NK-92 treated with Interleukin-12 subunit alpha and Interleukin-12 subunit beta, amount 100 ng/mL, for 24 hours (cell line): ENCODE measurements around the gene SFTPD.
"Not testable (repeated sequence)": the region's sequence is repeated elsewhere in the genome, so short reads cannot be mapped to it uniquely, and the experiment has no call there.

Experiments
- DNase-seq: peaks from one replicate; lab custom pipeline; 2025; lab: John Stamatoyannopoulos, UW

SFTPD gene

GRCh38 chr10:79925614-79926013 lies 23.3 kb downstream of the SFTPD start:
- no peak for DNase-seq

GRCh38 chr10:79923669-79924068 lies 25.2 kb downstream of the SFTPD start:
- no peak for DNase-seq

- no peak for DNase-seq
Measured at GRCh38 chr10:79923145-79923544, 25.8 kb downstream of the SFTPD start.

- not testable (repeated sequence) for DNase-seq
Measured at GRCh38 chr10:79922011-79922412, 26.9 kb downstream of the SFTPD start.

- not testable (repeated sequence) for DNase-seq
Measured at GRCh38 chr10:79915838-79916237, 33.1 kb downstream of the SFTPD start.

DNA sequence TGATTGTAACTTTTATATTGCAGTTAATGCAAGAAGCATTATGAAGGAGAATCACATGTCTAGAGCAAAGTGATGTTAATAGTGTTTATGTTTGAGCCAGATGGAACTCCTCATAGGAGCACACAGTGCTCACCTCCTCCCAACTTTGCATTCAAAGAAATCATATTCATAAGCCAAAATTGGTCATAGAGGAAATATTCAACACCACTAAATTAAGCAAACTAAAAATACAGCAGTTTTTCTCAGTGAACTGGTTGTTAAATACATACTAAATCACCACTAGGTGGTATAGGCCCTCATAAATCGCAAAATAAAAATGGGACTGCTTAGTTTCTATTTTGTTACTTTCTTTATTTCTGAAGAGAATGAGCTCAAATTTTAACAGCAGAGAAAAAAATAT lies 34.4 kb downstream of the SFTPD start:
- DNase-seq: not testable (repeated sequence)

GRCh38 chr10:79910836-79911235 lies 38.1 kb downstream of the SFTPD start:
- no peak for DNase-seq

DNA sequence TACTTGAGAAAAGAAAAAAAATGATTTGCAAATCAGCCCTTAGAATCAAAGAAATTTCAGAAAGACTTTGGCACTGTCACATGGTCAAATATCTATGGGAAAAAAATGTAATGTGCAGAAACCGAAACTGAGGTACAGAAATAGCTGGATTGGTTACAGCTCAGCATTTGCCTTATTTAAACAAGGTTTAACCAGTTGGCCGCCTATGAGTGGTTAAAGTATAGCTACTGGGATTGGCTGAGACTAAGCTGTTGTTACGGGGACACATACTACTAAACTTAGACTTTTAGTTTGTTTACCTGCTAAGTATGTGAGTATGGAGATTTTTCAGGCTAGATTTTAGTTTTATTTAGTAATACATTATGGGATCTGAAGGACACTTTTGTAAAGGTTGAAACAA lies 38.6 kb downstream of the SFTPD start:
- no peak for DNase-seq

DNA sequence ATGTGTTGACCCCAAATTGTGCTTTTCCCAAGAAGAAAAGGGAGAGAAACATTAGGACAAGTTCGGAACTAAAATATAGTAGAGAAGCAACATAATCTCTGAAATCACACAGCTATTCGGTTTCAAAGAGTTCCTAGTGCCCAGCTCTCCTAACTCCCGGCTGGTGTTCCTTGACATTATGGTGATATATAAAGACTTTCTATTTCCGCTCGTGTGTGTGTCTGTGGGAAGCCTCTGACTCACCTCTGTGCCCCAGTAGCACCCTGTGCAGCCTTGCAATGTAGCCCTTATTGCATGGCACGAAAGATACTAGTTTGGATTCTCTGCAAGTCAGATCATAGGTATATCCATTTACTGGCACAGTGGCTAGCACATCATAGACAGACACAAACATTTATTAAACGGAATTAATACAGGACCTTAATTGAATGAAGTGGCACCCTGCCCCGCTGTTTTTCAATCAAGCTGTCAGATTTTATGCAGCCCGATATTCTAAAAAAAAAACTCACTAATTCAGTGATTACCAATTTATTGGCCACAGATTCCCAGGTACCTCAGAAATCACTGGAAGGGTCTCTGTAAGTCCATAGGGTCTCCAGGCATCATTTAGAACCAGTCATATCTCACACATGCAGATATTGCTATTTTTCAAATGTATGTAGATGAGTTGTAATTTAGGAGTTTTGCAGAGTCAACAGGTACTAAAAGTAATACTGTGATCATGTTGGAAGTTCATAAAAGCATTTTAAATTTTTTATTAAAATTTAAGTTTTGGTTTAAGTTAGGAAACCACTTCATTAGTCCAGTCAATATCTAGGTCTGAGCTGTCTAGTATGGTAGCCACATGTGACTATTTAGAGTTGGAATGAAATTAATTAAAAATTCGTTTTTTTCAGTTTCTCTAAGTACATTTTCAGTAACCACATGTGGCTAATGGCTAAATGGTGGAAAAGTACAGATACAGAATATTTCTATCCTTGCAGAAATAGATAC lies 43.3 kb downstream of the SFTPD start:
- DNase-seq: no peak

- DNase-seq: no peak
Measured at GRCh38 chr10:79904671-79905321, 44.1 kb downstream of the SFTPD start.

DNA sequence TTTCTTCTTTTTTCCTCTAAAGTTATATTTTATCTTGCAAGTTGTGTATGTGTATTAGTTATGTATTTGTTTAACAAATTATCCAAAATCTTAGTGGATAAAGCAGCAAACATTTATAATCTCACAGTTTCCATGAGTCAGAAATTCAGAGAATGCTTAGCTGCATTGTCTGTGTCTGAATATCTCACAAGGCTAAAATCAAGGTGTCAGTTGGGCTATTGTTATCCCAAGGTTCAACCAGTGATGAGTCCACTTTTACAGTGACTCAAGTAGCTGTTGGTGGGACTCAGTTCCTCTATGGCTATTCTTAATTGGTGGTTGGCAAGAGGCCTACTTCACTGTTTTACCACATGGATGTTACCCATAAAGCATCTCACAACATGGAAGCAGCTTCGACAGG lies 47.3 kb downstream of the SFTPD start:
- not testable (repeated sequence) for DNase-seq

- DNase-seq: no peak
Measured at GRCh38 chr10:79898597-79899325, 50.1 kb downstream of the SFTPD start.

- DNase-seq: not testable (repeated sequence)
Measured at GRCh38 chr10:79892896-79893295, 56.0 kb downstream of the SFTPD start.

DNA sequence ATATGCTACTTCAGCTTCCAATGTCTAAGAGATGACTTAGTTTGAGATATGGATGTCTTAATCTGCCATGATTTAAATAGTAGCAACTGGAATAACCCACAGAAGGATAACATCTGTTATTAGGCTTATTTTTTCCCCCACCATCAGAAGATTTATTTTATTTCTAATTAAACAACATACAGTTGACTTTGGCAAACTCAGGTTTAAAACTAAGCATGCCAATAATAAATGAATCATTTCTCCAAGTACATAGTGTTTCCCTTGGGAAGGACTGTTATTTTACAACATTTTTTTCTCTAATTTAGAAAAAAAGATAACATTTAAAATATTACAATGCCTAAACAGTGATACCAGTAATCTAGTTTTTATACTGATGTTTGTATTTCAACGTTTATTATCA lies 58.4 kb downstream of the SFTPD start:
- no peak for DNase-seq

GRCh38 chr10:79888984-79889383 lies 59.9 kb downstream of the SFTPD start:
- not testable (repeated sequence) for DNase-seq
